GM20431 (cell line): ENCODE results near the gene PEX13.
"Not testable (repeated sequence)": the region's sequence is repeated elsewhere in the genome, so short reads cannot be mapped to it uniquely, and the experiment has no call there.

Experiments used
- in situ Hi-C: fragments of 300-500 bp; cut with MseI, MboI; formaldehyde crosslinking; loops from one replicate; pipeline ENCODE4 v1.15.0; 2020; ENCODE audit warnings: low sequenced_read_pairs; ENCODE audit not compliant: unreplicated experiment

The PEX13 gene

GRCh38 chr2:61017556-61018317 lies at the start of gene PEX13, which contains the start of gene PUS10:
PEX13 (plus strand) TSS chr2:61017720; CDS start chr2:61017760, 40 bp downstream.
PUS10 (minus strand) TSS chr2:61018255; CDS start chr2:61011890, 6,365 bp downstream.
- in situ Hi-C loops = no loop called here

- in situ Hi-C loops = no loop called here
Measured at GRCh38 chr2:60972889-60973656, 44.4 kb upstream of the PEX13 start.

DNA sequence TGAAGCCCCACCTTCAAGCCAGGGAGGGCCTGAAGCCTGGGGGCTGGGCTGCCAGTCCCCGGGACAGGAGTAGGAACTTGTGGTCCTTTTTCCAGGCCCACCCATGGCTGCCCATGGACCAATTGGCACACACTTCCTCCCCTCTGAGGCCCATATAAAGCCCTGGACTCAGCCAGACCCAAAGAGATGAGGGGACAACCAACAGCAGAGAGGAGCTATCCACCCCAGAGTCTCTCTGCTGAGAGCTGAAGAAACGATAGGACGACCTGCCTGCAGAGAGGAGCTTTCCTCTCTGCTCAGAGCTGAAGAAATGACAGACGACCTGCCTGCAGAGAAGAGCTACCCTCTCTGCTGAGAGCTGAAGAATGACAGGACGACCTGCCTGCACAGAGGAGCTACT lies 43.8 kb upstream of the PEX13 start:
- in situ Hi-C loops = no loop called here

DNA sequence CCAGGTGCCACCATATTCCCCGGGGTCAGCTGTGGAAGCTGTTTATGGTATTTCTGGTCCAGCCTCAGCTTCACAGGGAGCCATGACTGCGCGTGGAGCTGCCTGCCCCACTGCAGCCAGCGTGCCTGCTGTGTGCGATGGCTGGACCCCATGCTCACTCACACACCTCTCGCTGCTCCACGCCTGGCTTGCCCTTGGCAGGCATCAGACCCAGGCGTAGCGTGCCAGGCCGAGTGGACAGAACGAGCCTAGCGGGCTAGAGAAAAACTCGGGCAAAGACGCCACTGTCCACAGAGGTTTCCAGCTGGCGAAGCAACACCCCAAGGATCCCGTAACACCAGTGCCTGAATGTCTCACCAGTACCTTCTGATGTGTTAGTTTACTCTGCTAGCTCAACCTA lies 42.9 kb upstream of the PEX13 start:
- in situ Hi-C loops = no loop called here

GRCh38 chr2:60976256-60976850 lies 41.2 kb upstream of the PEX13 start:
- in situ Hi-C loops = no loop called here

DNA sequence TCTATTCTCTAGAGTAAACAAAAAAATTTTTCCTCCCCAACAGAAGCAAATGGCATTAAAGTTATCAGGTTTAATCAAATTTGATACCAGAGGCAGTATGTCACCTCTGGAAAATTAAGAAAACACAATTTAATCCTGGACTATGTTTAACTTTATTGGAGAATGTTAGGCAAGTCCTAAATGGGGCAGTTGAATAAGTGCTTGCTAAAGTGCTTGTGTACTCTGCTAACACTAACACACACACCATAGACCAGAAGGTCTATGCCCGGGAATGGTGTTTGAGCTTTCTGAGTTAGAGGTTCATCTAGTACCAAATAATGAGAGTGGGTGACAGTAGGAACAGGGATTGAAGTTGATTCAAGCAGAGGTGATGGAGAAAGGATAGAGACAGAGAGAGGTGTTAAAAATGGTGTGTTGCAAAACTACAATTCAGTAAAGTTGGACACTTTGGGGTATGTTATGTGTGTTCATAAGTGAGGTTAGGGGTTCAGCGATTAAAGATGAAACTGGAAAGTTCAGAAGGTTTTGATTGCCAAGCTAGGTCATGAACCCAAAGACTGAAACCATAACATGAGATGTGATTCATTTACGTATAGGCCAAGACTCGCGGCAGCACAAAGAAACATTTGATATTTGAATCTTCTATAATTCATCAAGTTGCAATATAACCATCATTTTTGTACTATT lies 40.5 kb upstream of the PEX13 start:
- in situ Hi-C loops = no loop called here

DNA sequence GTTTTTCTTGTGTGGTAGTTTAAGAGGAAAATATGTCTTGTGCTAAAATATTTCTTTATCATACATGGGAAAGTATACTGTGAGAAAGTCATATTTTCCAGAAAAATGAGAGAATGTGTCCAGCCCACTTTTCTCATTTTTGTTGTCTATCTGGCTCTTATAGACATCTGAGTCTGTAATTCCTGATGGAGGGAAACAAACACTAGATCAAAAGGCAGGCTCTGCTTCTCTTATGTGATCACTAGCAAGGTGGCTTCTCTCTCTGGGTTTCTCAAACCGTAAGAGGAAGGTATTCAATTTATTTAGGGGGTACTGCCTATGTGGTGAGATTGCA lies 40.0 kb upstream of the PEX13 start:
- in situ Hi-C loops = no loop called here

GRCh38 chr2:60979231-60979630 lies 38.3 kb upstream of the PEX13 start:
- in situ Hi-C loops = no loop called here

GRCh38 chr2:60980071-60980815 lies 37.3 kb upstream of the PEX13 start:
- in situ Hi-C loops = no loop called here

DNA sequence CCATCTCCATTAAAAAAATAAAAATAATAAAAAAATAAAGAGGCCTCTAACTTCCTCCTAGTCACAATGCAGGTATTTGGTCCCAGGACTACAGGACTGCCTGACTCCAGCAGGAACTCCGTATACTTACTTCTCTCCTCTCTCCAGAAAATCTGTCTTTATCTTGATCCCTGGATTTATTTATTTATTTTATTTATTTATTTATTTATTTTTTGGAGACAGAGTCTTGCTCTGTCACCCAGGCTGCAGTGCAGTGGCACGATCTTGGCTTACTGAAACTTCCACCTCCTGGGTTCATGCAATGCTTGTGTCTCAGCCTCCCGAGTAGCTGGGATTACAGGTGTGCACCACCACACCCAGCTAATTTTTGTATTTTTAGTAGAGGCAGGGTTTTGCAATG lies 35.5 kb upstream of the PEX13 start:
- in situ Hi-C loops = not testable (repeated sequence)

DNA sequence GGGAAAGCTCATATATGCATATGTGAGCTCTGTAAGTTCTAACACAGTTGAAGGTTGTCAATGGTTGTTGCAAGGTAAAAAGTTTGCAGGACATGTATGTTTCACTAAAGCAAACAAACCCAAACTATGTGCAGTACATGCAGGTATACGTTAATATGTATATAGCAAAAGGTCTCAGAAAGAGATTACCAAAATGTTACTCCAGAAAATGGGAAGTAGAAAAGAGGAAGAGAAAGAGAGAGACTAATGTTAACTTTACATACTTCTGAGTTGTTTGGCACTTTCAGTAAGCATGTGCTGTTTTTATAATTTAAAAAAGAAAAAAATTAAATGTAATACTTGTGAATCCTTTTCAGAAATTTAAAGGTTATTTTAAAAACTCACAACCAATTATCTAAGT lies 32.8 kb upstream of the PEX13 start:
- in situ Hi-C loops = no loop called here

DNA sequence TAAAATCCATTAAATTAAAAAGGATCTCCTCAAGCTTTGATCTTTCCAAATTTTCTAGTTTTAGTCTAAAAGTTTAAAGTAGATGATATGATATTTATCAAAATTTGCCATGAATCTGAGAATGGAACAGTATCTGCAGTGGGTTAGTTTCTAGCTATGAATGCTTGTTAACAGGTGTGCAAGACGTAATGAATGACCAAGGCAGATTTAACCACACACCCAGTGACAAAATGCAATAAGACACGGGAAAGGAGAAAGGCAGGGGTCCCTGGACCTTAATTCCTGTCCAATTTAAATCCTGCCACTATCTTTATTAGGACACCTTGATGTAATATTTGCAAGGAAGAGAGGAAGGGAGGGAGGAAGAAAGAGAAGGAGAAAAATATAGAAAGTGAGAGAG lies 30.5 kb upstream of the PEX13 start:
- in situ Hi-C loops = no loop called here

DNA sequence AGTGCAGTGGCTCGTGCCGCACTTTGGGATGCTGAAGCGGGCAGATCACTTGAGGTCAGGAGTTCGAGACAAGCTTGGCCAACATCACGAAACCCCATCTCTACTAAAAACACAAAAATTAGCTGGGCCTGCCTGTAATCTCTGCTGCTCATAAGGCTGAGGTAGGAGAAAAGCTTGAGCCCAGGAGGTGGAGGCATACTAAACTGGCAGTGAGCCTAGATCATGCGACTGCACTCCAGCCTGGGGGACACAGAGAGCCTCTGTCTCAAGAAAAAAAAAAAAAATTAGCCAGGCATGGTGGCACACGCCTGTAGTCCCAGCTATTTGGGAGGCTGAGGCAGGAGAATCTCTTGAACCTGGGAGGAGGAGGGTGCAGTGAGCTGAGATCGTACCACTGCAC lies 29.9 kb upstream of the PEX13 start:
- in situ Hi-C loops = not testable (repeated sequence)

DNA sequence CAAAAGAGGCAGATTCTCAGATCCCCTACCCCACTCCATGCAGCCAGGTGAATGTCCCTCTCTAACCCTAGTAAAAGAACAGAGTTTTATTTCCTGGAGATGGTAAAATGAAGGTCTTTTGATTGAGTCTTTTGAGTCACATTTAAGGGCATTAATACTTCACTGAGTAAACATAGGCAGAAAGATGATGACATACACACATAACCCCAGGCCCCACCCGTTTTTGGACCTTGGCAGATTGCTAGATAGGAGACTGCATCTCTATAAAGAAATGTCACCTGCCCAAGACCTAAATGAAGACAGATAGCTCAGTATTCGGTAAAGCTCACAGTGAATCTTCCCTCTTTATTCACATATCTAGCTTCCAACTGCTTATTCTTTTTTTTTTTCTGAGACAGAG lies 28.3 kb upstream of the PEX13 start:
- in situ Hi-C loops = no loop called here

- in situ Hi-C loops = loop anchor here (10.0 kb wide), 1 partner anchor 87 kb away; no protein-coding TSS in a partner anchor
Measured at GRCh38 chr2:60991644-60992043, 25.9 kb upstream of the PEX13 start.

GRCh38 chr2:60992985-60993392 lies 24.5 kb upstream of the PEX13 start:
- in situ Hi-C loops = loop anchor here (10.0 kb wide), 1 partner anchor 88 kb away; no protein-coding TSS in a partner anchor

DNA sequence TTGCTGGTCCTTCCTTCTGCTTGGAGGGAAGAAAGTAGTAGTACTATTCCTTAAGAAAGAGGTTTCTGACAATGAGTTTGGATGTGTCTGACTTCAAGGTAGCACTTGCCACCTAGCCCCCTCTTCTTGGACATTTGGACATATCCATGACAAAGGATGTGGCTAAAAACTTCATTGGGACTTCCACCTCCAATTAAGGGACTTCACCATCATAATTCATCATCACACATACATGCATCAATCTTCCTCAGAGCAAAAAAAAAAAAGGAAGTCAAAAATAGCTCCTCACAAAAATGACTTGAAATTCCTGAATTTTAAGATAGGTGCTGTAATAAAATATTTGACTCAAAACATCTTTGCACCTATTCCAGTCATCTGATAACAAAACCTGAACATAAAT lies 23.4 kb upstream of the PEX13 start:
- in situ Hi-C loops = loop anchor here (10.0 kb wide), 1 partner anchor 89 kb away; no protein-coding TSS in a partner anchor

GRCh38 chr2:60998628-60999545 lies 18.6 kb upstream of the PEX13 start:
- in situ Hi-C loops = loop anchor here (10.0 kb wide), 1 partner anchor 94 kb away; no protein-coding TSS in a partner anchor

GRCh38 chr2:61005736-61006135 lies 11.8 kb upstream of the PEX13 start:
- in situ Hi-C loops = loop anchor here (10.0 kb wide), 1 partner anchor 211 kb away; no protein-coding TSS in a partner anchor
